CD4-positive, alpha-beta T cell treated with Interleukin-6 at 100 ng/mL for 8 hours (primary cell): Measurements from ENCODE around the gene LIPN.

ENCODE experiments used
- DNase-seq: peaks from one replicate; pipeline ENCODE4 v3.0.0-alpha.2; 2020; ENCODE audit warnings: mixed read lengths, low spot score

LIPN gene

DNA sequence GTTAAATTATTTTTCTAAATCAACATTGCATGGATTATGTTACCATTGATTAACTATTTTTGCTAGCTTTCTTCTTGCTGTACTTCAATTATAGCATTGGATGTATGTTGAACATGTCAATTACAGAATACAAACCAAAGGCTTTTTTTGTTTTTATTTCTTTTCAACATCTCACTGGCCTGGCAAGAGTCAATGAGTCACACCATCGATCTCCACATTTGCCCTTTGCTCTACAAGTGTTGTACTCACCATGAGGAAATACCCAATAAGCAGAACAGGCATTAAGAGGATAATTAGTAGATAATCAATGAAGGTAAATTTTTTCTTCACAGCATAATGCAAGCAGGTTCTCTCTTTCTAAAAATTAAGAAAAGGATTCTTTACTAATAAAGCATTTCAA, 68.5 kb downstream of the LIPN start:
- DNase-seq: no peak
